GM12878 (cell line): ENCODE data around the gene CHRNA5. TPM values are rescaled to one million over a fixed set of nuclear protein-coding genes. Genes with fewer than 3 reads are reported as not detected.

Experiments
- ATAC-seq: fragments of 200-7000 bp; cut with Tn5 transposase; 3 replicates; pipeline ENCODE4 v1.9.1; 2020; ENCODE audit warnings: mild to moderate bottlenecking, moderate library complexity
- BruUV-seq: library from RNA; stranded (reverse); fragments of 400-500 nt; replicated peaks from 2 replicates; lab custom pipeline; 2021; lab: Mats Ljungman, UMichigan
- CTCF ChIA-PET: fragments of 300-600 bp; sonication (Branson Sonifier 250); formaldehyde crosslinking; extraction: SDS; loops from one replicate; lab custom pipeline; 2021; ENCODE audit warnings: inconsistent platforms; lab: Yijun Ruan, JAX
- POLR2A ChIA-PET: fragments of 350-600 bp; formaldehyde crosslinking; extraction: SDS; loops from one replicate; lab custom pipeline; 2021; ENCODE audit warnings: inconsistent platforms; lab: Charles Lee
- RAD21 ChIA-PET: fragments of 300-600 bp; sonication (Branson Sonifier 250); formaldehyde crosslinking; loops from one replicate; lab custom pipeline; 2023; ENCODE audit warnings: antibody characterized with exemption; ENCODE audit not compliant: unreplicated experiment; lab: Charles Lee
- SMC1A ChIA-PET: fragments of 300-600 bp; sonication (Branson Sonifier 250); formaldehyde crosslinking; loops from one replicate; lab custom pipeline; 2023; ENCODE audit not compliant: unreplicated experiment, uncharacterized antibody; lab: Charles Lee
- DNase-seq: peaks from one replicate; pipeline ENCODE4 v3.0.0-alpha.2; 2011; ENCODE audit warnings: low read depth, low spot score
- FAIRE-seq: peaks from 3 replicates; lab custom pipeline; 2011; peaks lifted over from hg19 to GRCh38; lab: Jason Lieb, UNC
- H2AFZ ChIP-seq: 2 replicates; pipeline ENCODE4 v1.6.0; 2011; ENCODE audit warnings: low read depth, low read length, control low read depth; ENCODE audit not compliant: control insufficient read depth
- H3K27ac ChIP-seq: 2 replicates; pipeline ENCODE4 v1.5.1; 2011; ENCODE audit warnings: control low read depth; ENCODE audit not compliant: control insufficient read depth, insufficient read depth
- H3K27me3 ChIP-seq, 2 experiments: replicated peaks in 1 of 2; 2 replicates each; pipeline versions ENCODE4 v1.6.0 to v1.6.1; 2011; ENCODE audit warnings: low read length in 1 of 2; ENCODE audit not compliant: control insufficient read depth in 2 of 2, insufficient read depth in 2 of 2
- H3K36me3 ChIP-seq, 2 experiments: 2 replicates each; pipeline ENCODE4 v1.5.1; 2011; ENCODE audit warnings: low read length in 1 of 2; ENCODE audit not compliant: control insufficient read depth in 2 of 2, insufficient read depth in 2 of 2
- H3K4me1 ChIP-seq: 2 replicates; pipeline ENCODE4 v1.6.1; 2011; ENCODE audit warnings: mild to moderate bottlenecking, low read length, moderate library complexity, mixed read lengths; ENCODE audit not compliant: control insufficient read depth, insufficient read depth
- H3K4me2 ChIP-seq: 2 replicates; pipeline ENCODE4 v1.6.0; 2011; ENCODE audit warnings: control low read depth; ENCODE audit not compliant: control insufficient read depth, insufficient read depth
- H3K4me3 ChIP-seq: fragments of 200-600 bp; sonication (generic); 2 replicates; pipeline ENCODE4 v1.5.1; 2016
- H3K79me2 ChIP-seq: 2 replicates; pipeline ENCODE4 v1.6.0; 2011; ENCODE audit warnings: low read length; ENCODE audit not compliant: control insufficient read depth, insufficient read depth
- H3K9ac ChIP-seq: 2 replicates; pipeline ENCODE4 v1.8.0; 2011; ENCODE audit warnings: low read length, control low read depth, mixed read lengths; ENCODE audit not compliant: control insufficient read depth, insufficient read depth
- H3K9me3 ChIP-seq: replicated peaks from 3 replicates; pipeline ENCODE4 v1.5.1; 2011; ENCODE audit warnings: mild to moderate bottlenecking, low read length; ENCODE audit not compliant: control insufficient read depth, insufficient read depth
- H4K20me1 ChIP-seq: 2 replicates; pipeline ENCODE4 v1.6.0; 2011; ENCODE audit not compliant: control insufficient read depth, insufficient read depth
- ATF7 ChIP-seq: fragments of 450-650 bp; IDR thresholded peaks from 2 replicates; pipeline ENCODE4 v1.6.1; 2016; ENCODE audit warnings: low read depth, mild to moderate bottlenecking
- JUNB ChIP-seq: IDR thresholded peaks from 2 replicates; pipeline ENCODE4 v1.6.1; 2016; ENCODE audit warnings: antibody characterized with exemption, mild to moderate bottlenecking
- MEF2B ChIP-seq: fragments of 450-650 bp; IDR thresholded peaks from 2 replicates; pipeline ENCODE4 v1.6.1; 2018; ENCODE audit warnings: mild to moderate bottlenecking, moderate library complexity; ENCODE audit not compliant: partially characterized antibody, poor library complexity, severe bottlenecking
- POLR2AphosphoS5 ChIP-seq: IDR thresholded peaks from 2 replicates; pipeline ENCODE4 v1.6.1; 2011; ENCODE audit warnings: mild to moderate bottlenecking, low read length, inconsistent platforms
- RAD51 ChIP-seq: fragments of 450-650 bp; IDR thresholded peaks from 2 replicates; pipeline ENCODE4 v1.6.1; 2016; ENCODE audit warnings: moderate library complexity, mild to moderate bottlenecking, inconsistent platforms
- WRNIP1 ChIP-seq: IDR thresholded peaks from 2 replicates; pipeline ENCODE4 v1.6.1; 2011; ENCODE audit warnings: low read depth, low read length, improper control_type of control experiment, borderline replicate concordance
- ZSCAN29 ChIP-seq: fragments of 450-650 bp; IDR thresholded peaks from 2 replicates; pipeline ENCODE4 v1.6.1; 2017; ENCODE audit warnings: mild to moderate bottlenecking, moderate library complexity
- WGBS: methylation state at CpG from one replicate; pipeline ENCODE4 v1.1.6; 2016; ENCODE audit warnings: low lambda C conversion rate; ENCODE audit not compliant: insufficient replicate concordance, insufficient coverage; ENCODE audit errors: missing lambda C conversion rate; 5-methylcytosine and 5-hydroxymethylcytosine counted together
- in situ Hi-C: fragments of 300-500 bp; cut with MboI; formaldehyde crosslinking; loops from 9 replicates; pipeline ENCODE4 v1.14.3; 2018; ENCODE audit warnings: mixed read lengths
- intact Hi-C: fragments of 100-400 bp; cut with micrococcal nuclease; formaldehyde crosslinking; loops from one replicate; pipeline ENCODE4 v1.14.2; 2022; ENCODE audit not compliant: unreplicated experiment
- polyA plus RNA-seq, 11 experiments: library from polyadenylated mRNA; depleted of rRNA in 4 of 11; unstranded in 6 of 11; stranded (reverse) in 5 of 11; fragments of >200 nt; fragmentation: Nextera tagmentation in 4 of 11; fragmentation: Illumina TruSeq in 1 of 11; extraction: Ambion mirVana in 4 of 11; extraction: Trizol in 1 of 11; gene quantifications; 1 replicate in 1 of 11; 2 replicates in 10 of 11; pipeline versions ENCODE4 v1.2.1 to v1.2.3, GENCODE V29; 2011 to 2016; ENCODE audit warnings: inconsistent platforms in 2 of 11, missing spikeins in 2 of 11, low read depth in 1 of 11
- total RNA-seq, 4 experiments: library from RNA; depleted of rRNA in 3 of 4; stranded (reverse); fragments of >200 nt in 3 of 4; fragmentation: Illumina TruSeq in 1 of 4; extraction: Trizol in 1 of 4; gene quantifications; 2 replicates each; pipeline versions ENCODE4 v1.2.1 to v1.2.3, GENCODE V29; 2013 to 2021
- TF ChIP-seq, protein P1 (sequence below): IDR thresholded peaks from 2 replicates; pipeline ENCODE4 v1.6.1; 2011; ENCODE audit warnings: borderline replicate concordance, low read depth, mild to moderate bottlenecking, moderate library complexity, mixed read lengths, low read length; ENCODE audit not compliant: insufficient read depth; ENCODE audit errors: extremely low read length
- TF ChIP-seq, protein P2 (sequence below): fragments of 450-650 bp; formaldehyde crosslinking; IDR thresholded peaks from 2 replicates; pipeline ENCODE4 v1.4.0; 2020; ENCODE audit warnings: mild to moderate bottlenecking, moderate library complexity
- TF ChIP-seq, protein P3 (sequence below): fragments of 450-650 bp; formaldehyde crosslinking; IDR thresholded peaks from 2 replicates; pipeline ENCODE4 v1.4.0; 2022; ENCODE audit warnings: mild to moderate bottlenecking, moderate library complexity

Gene CHRNA5
- total and polyA plus RNA-seq, 10 of the 15 experiments (the other 5 are each of a cell fraction or from before 2014, with no cell fraction given): 0.74 to 21.4 (median 12.7) TPM

DNA sequence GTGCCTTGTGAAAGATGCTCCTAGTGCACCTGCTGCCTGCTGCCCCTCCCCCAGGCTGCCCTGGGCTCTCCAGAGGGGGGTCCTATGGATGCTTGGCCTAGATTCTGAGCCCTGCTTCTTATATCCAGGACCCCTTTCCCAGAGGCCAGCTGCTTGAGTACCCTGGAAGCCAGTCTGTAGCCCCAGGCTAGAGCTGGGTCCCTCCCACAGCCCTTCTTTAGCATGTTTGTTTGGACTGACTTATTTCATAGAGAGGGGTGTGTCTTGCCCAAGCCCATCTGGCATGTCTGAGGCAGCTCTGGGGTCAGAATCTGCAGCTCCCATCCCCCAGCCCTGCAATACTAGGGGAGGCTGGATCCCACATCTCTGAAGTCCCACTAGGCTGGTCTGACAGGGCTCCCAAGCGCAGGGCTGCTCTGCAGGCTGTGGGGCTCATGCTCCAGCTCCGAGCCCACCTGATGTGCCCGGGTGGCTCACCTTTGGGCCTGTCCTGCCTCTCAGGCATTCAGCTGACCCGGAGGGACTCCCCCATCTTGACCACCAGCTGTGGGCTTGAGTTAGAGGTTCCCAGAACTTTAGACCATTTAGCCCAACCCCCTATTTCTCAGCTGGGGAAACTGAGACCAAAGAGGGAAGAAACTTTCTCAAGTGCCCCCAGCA, 72.6 kb downstream of the CHRNA5 start (continued):
- TF ChIP-seq WRNIP1: no peak
- no peak for TF ChIP-seq POLR2AphosphoS5
- TF ChIP-seq, protein P1, sequence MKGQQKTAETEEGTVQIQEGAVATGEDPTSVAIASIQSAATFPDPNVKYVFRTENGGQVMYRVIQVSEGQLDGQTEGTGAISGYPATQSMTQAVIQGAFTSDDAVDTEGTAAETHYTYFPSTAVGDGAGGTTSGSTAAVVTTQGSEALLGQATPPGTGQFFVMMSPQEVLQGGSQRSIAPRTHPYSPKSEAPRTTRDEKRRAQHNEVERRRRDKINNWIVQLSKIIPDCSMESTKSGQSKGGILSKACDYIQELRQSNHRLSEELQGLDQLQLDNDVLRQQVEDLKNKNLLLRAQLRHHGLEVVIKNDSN: no peak
- no peak for TF ChIP-seq ATF7

DNA sequence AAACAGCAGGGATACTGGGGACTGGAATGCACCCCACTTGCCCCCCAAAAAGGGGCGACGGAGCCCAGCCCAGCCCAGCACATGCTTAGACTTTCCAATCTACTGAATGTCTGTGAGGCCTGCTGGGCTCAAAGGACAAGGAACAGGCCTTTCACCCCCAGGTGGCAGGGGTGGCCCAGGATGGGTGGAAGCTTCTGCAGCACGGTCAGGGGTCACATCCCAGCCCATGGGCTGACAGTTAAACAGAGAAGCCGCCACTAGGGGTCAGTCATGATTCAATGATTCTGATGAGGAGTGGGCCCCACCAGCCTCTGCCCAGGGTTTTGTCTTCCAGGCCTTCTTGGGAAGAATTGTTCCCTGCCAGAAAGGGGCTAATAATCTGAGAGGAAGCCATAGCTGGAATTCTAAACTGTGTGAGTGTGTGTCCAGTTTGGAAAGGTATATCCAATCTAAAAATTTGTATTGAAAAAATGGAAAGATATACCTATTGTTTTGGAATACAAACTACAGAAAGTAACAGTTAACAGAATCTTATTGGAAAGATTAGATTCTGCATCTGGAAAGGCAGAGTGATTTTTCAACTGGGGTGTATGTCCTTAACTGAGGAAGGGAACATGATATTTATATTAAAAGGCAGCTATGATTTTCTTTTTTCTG, 73.5 kb downstream of the CHRNA5 start:
- ChIA-PET SMC1A (interaction anchor here (0.9 to 4.0 kb wide), 3 partner anchors 14 to 112 kb away, joined by 3 to 24 read pairs (median 3); no protein-coding TSS in a partner anchor), POLR2A (interaction anchor here (0.6 kb wide), 1 partner anchor 9 kb away, joined by 5 read pairs; no protein-coding TSS in a partner anchor), RAD21 (interaction anchor here (1.2 to 3.0 kb wide), 4 partner anchors 18 to 71 kb away, joined by 4 to 19 read pairs (median 6); partner anchors contain the start of gene CHRNA3), CTCF (interaction anchor here (0.8 to 7.3 kb wide), 14 partner anchors 14 to 330 kb away, joined by 3 to 95 read pairs (median 4); no protein-coding TSS in a partner anchor)
- FAIRE-seq (peak; percentile 85), ATAC-seq (peak; percentile 84), DNase-seq (no peak)
- Histone ChIP-seq H3K4me1 (no peaks in the 10 kb centered on the region), H3K27ac (no peak overlapping the region), H3K9me3 (no peaks in the 10 kb centered on the region; the same call in 2 of the 3 replicates), H3K36me3 (no peaks in the 10 kb centered on the region; a peak in 1 of 4 replicates), H3K27me3 (peaks cover 3 to 4% of the 10 kb centered on the region in 2 experiments; a peak in 3 of 4 replicates), H3K4me2 (no peak overlapping the region), H3K9ac (no peak overlapping the region), H3K4me3 (no peak overlapping the region), H4K20me1 (no peaks in the 10 kb centered on the region), H3K79me2 (no peaks in the 10 kb centered on the region), H2AFZ (no peak overlapping the region)
- in situ Hi-C loops (no loop called here), intact Hi-C loops (loop anchor here (1.0 kb wide), 1 partner anchor 71 kb away; no protein-coding TSS in a partner anchor)
- 14% methylated on average over 4 of the region's 4 CpGs for WGBS
- no TSS peak for BruUV-seq
- TF ChIP-seq MEF2B (no peak), RAD51 (no peak), ZSCAN29 (no peak), JUNB (no peak)
- TF ChIP-seq, protein P2, sequence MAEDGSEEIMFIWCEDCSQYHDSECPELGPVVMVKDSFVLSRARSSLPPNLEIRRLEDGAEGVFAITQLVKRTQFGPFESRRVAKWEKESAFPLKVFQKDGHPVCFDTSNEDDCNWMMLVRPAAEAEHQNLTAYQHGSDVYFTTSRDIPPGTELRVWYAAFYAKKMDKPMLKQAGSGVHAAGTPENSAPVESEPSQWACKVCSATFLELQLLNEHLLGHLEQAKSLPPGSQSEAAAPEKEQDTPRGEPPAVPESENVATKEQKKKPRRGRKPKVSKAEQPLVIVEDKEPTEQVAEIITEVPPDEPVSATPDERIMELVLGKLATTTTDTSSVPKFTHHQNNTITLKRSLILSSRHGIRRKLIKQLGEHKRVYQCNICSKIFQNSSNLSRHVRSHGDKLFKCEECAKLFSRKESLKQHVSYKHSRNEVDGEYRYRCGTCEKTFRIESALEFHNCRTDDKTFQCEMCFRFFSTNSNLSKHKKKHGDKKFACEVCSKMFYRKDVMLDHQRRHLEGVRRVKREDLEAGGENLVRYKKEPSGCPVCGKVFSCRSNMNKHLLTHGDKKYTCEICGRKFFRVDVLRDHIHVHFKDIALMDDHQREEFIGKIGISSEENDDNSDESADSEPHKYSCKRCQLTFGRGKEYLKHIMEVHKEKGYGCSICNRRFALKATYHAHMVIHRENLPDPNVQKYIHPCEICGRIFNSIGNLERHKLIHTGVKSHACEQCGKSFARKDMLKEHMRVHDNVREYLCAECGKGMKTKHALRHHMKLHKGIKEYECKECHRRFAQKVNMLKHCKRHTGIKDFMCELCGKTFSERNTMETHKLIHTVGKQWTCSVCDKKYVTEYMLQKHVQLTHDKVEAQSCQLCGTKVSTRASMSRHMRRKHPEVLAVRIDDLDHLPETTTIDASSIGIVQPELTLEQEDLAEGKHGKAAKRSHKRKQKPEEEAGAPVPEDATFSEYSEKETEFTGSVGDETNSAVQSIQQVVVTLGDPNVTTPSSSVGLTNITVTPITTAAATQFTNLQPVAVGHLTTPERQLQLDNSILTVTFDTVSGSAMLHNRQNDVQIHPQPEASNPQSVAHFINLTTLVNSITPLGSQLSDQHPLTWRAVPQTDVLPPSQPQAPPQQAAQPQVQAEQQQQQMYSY (CRISPR knock-in tag): no peak
- TF ChIP-seq, protein P3, sequence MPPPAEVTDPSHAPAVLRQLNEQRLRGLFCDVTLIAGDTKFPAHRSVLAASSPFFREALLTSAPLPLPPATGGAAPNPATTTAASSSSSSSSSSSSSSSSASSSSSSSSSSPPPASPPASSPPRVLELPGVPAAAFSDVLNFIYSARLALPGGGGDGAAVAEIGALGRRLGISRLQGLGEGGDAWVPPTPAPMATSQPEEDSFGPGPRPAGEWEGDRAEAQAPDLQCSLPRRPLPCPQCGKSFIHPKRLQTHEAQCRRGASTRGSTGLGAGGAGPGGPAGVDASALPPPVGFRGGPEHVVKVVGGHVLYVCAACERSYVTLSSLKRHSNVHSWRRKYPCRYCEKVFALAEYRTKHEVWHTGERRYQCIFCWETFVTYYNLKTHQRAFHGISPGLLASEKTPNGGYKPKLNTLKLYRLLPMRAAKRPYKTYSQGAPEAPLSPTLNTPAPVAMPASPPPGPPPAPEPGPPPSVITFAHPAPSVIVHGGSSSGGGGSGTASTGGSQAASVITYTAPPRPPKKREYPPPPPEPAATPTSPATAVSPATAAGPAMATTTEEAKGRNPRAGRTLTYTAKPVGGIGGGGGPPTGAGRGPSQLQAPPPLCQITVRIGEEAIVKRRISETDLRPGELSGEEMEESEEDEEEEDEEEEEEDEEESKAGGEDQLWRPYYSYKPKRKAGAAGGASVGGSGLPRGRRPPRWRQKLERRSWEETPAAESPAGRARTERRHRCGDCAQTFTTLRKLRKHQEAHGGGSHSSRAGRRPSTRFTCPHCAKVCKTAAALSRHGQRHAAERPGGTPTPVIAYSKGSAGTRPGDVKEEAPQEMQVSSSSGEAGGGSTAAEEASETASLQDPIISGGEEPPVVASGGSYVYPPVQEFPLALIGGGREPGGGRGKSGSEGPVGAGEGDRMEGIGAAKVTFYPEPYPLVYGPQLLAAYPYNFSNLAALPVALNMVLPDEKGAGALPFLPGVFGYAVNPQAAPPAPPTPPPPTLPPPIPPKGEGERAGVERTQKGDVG (CRISPR knock-in tag): no peak
